ENCODE results near the gene CHCHD3.

DNA sequence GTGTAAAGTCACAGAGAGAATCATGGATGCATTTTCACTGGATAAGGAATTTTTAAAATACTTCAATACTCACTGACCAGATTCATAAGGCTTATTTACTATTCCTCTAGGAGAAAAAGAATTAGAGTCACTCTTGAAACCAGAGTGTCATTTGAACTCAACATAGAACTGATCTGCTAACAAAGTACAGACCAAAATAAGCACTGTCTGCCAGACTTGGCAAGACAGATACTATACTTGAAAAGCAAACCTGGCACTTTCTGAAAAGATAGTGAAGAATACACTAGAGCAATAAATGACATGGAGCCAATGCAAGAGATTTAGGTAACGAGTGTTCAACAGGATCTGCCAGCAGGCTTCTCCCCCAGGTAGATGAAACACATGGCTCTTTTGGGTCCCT is 215.3 kb downstream of the CHCHD3 start:
- TF ChIP-seq, protein P1, sequence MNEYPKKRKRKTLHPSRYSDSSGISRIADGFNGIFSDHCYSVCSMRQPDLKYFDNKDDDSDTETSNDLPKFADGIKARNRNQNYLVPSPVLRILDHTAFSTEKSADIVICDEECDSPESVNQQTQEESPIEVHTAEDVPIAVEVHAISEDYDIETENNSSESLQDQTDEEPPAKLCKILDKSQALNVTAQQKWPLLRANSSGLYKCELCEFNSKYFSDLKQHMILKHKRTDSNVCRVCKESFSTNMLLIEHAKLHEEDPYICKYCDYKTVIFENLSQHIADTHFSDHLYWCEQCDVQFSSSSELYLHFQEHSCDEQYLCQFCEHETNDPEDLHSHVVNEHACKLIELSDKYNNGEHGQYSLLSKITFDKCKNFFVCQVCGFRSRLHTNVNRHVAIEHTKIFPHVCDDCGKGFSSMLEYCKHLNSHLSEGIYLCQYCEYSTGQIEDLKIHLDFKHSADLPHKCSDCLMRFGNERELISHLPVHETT (CRISPR knock-in tag; conservative IDR thresholded peaks at IDR 0.05 in 1 of 2, IDR thresholded peaks at IDR 0.05 in 1 of 2): no peak
- TF ChIP-seq GTF2E2 (tag; IDR thresholded peaks at IDR 0.05) (no peak), E2F3 (CRISPR knock-in tag; IDR thresholded peaks at IDR 0.05) (no peak), EP300 (IDR thresholded peaks at IDR 0.05; ENCODE audit: low read length) (no peak), ZNF133 (CRISPR knock-in tag; IDR thresholded peaks at IDR 0.05) (no peak), MEIS2 (IDR thresholded peaks at IDR 0.05; ENCODE audit: partially characterized antibody) (no peak), LEF1 (IDR thresholded peaks at IDR 0.05) (no peak), ZNF12 (CRISPR knock-in tag; IDR thresholded peaks at IDR 0.05) (no peak), POLR2AphosphoS5 (IDR thresholded peaks at IDR 0.05; ENCODE audit: control insufficient read depth, insufficient read depth, low read depth, low read length) (no peak)
- TF ChIP-seq, protein P2, sequence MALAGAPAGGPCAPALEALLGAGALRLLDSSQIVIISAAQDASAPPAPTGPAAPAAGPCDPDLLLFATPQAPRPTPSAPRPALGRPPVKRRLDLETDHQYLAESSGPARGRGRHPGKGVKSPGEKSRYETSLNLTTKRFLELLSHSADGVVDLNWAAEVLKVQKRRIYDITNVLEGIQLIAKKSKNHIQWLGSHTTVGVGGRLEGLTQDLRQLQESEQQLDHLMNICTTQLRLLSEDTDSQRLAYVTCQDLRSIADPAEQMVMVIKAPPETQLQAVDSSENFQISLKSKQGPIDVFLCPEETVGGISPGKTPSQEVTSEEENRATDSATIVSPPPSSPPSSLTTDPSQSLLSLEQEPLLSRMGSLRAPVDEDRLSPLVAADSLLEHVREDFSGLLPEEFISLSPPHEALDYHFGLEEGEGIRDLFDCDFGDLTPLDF (CRISPR knock-in tag; IDR thresholded peaks at IDR 0.05): no peak
- TF ChIP-seq, protein P3, sequence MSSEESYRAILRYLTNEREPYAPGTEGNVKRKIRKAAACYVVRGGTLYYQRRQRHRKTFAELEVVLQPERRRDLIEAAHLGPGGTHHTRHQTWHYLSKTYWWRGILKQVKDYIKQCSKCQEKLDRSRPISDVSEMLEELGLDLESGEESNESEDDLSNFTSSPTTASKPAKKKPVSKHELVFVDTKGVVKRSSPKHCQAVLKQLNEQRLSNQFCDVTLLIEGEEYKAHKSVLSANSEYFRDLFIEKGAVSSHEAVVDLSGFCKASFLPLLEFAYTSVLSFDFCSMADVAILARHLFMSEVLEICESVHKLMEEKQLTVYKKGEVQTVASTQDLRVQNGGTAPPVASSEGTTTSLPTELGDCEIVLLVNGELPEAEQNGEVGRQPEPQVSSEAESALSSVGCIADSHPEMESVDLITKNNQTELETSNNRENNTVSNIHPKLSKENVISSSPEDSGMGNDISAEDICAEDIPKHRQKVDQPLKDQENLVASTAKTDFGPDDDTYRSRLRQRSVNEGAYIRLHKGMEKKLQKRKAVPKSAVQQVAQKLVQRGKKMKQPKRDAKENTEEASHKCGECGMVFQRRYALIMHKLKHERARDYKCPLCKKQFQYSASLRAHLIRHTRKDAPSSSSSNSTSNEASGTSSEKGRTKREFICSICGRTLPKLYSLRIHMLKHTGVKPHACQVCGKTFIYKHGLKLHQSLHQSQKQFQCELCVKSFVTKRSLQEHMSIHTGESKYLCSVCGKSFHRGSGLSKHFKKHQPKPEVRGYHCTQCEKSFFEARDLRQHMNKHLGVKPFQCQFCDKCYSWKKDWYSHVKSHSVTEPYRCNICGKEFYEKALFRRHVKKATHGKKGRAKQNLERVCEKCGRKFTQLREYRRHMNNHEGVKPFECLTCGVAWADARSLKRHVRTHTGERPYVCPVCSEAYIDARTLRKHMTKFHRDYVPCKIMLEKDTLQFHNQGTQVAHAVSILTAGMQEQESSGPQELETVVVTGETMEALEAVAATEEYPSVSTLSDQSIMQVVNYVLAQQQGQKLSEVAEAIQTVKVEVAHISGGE (CRISPR knock-in tag; IDR thresholded peaks at IDR 0.05): no peak

Measured in K562 (cell line).